ENCODE data around the gene XKR8.
A peak's percentile ranks its signal among the peaks of the same experiment; 100 is the strongest.

XKR8 gene

GRCh38 chr1:27967106-27967883, 7.5 kb downstream of the XKR8 start:
- Histone ChIP-seq H2BK5ac (ENCODE audit: low read depth, low read length, poor library complexity) (no peak overlapping the region), H3K79me1 (ENCODE audit: low read length) (no peaks in the 10 kb centered on the region), H4K91ac (ENCODE audit: low read depth, low read length) (peak overlapping the region; percentile 8), H4K8ac (ENCODE audit: low read depth, low read length) (no peak overlapping the region), H2BK12ac (ENCODE audit: low read length) (no peak overlapping the region), H3K4me1 (ENCODE audit: control insufficient read depth in 1 of 2, insufficient read depth in 2 of 2, low read length in 2 of 2) (peaks cover 3 to 11% of the 10 kb centered on the region in 2 experiments), H3K27me3 (ENCODE audit: insufficient read depth, low read length) (no peaks in the 10 kb centered on the region), H3K36me3 (ENCODE audit: control insufficient read depth in 1 of 2, insufficient read depth in 2 of 2, low read length in 2 of 2) (peaks cover 12 to 28% of the 10 kb centered on the region in 2 experiments), H4K12ac (ENCODE audit: low read depth, low read length) (no peak overlapping the region), H3K9me3 (ENCODE audit: insufficient read depth, low read depth, low read length) (peaks cover 3% of the 10 kb centered on the region), H3K18ac (ENCODE audit: low read length) (no peak overlapping the region), H3K4me2 (ENCODE audit: low read length) (no peak overlapping the region), H3K79me2 (ENCODE audit: control insufficient read depth, insufficient read depth, low read length, poor library complexity) (no peaks in the 10 kb centered on the region), H3K27ac (ENCODE audit: low read depth, low read length) (no peak overlapping the region), H2BK120ac (ENCODE audit: insufficient read depth, low read length, poor library complexity) (no peak overlapping the region), H3K23ac (ENCODE audit: low read length) (no peak overlapping the region), H3K14ac (ENCODE audit: low read length) (no peak overlapping the region), H2AFZ (ENCODE audit: insufficient read depth, low read length, poor library complexity) (no peak overlapping the region), H3K4me3 (ENCODE audit: low read depth, low read length) (no peak overlapping the region), H3K4ac (ENCODE audit: low read depth, low read length) (no peak overlapping the region), H3K9ac (ENCODE audit: low read length) (no peak overlapping the region), H2AK5ac (ENCODE audit: low read length) (no peak overlapping the region)
- no CpG with 5 or more reads among the region's 12 CpGs for WGBS (ENCODE audit: extremely low coverage, insufficient coverage, insufficient read length)
- no peak for DNase-seq

GRCh38 chr1:27967884-27968466, 8.2 kb downstream of the XKR8 start:
- Histone ChIP-seq H3K4me1 (ENCODE audit: control insufficient read depth in 1 of 2, insufficient read depth in 2 of 2, low read length in 2 of 2) (peaks cover 3 to 11% of the 10 kb centered on the region in 2 experiments), H3K4me2 (ENCODE audit: low read length) (no peak overlapping the region)

DNA sequence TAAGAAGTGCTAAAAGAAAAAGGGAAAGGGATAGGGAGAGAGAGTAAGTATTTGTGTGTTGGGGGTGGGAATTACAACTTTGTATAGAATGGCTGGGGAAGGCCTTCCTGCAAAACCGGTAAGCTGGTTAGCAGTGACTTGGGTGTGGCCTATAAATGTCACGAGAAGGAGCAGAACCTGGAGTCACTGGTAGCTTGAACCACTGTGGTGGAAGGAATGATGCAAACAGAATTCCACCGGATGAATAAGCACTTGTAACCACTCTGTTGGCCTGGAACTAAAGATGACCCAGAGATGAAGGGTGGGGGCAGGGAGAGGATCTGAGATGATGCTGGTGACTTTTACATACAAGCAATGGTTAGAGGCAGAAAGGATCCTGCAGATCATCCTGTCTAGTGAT, 8.9 kb downstream of the XKR8 start:
- WGBS (ENCODE audit: extremely low coverage, insufficient coverage, insufficient read length), result no CpG with 5 or more reads among the region's 3 CpGs
- Histone ChIP-seq H3K18ac (ENCODE audit: low read length) (no peak overlapping the region), H2AFZ (ENCODE audit: insufficient read depth, low read length, poor library complexity) (no peak overlapping the region), H3K36me3 (ENCODE audit: control insufficient read depth in 1 of 2, insufficient read depth in 2 of 2, low read length in 2 of 2) (peaks cover 16 to 31% of the 10 kb centered on the region in 2 experiments), H3K4me1 (ENCODE audit: control insufficient read depth in 1 of 2, insufficient read depth in 2 of 2, low read length in 2 of 2) (peaks cover 3 to 11% of the 10 kb centered on the region in 2 experiments), H3K9ac (ENCODE audit: low read length) (no peak overlapping the region), H3K79me2 (ENCODE audit: control insufficient read depth, insufficient read depth, low read length, poor library complexity) (no peaks in the 10 kb centered on the region), H3K4me2 (ENCODE audit: low read length) (no peak overlapping the region), H3K79me1 (ENCODE audit: low read length) (no peaks in the 10 kb centered on the region), H3K14ac (ENCODE audit: low read length) (no peak overlapping the region), H2AK5ac (ENCODE audit: low read length) (no peak overlapping the region), H4K12ac (ENCODE audit: low read depth, low read length) (no peak overlapping the region), H2BK5ac (ENCODE audit: low read depth, low read length, poor library complexity) (no peak overlapping the region), H3K9me3 (ENCODE audit: insufficient read depth, low read depth, low read length) (peaks cover 3% of the 10 kb centered on the region), H4K8ac (ENCODE audit: low read depth, low read length) (no peak overlapping the region), H3K23ac (ENCODE audit: low read length) (no peak overlapping the region), H4K91ac (ENCODE audit: low read depth, low read length) (no peak overlapping the region), H2BK120ac (ENCODE audit: insufficient read depth, low read length, poor library complexity) (no peak overlapping the region), H3K27ac (ENCODE audit: low read depth, low read length) (peak overlapping the region; percentile 36), H3K4ac (ENCODE audit: low read depth, low read length) (no peak overlapping the region), H2BK12ac (ENCODE audit: low read length) (no peak overlapping the region), H3K27me3 (ENCODE audit: insufficient read depth, low read length) (no peaks in the 10 kb centered on the region), H3K4me3 (ENCODE audit: low read depth, low read length) (no peak overlapping the region)
- peak; percentile 78 to 87 for DNase-seq

More at GRCh38 chr1:27967884-27968466, 8.2 kb downstream of the XKR8 start:
- H3K9ac ChIP-seq (ENCODE audit: low read length), result no peak overlapping the region
- no peaks in the 10 kb centered on the region for H3K27me3 ChIP-seq (ENCODE audit: insufficient read depth, low read length)
- H2BK120ac ChIP-seq (ENCODE audit: insufficient read depth, low read length, poor library complexity), result peak overlapping the region; percentile 2
- no peak for DNase-seq
- H3K79me2 ChIP-seq (ENCODE audit: control insufficient read depth, insufficient read depth, low read length, poor library complexity), result no peaks in the 10 kb centered on the region
- H3K23ac ChIP-seq (ENCODE audit: low read length), result no peak overlapping the region
- no peak overlapping the region for H4K8ac ChIP-seq (ENCODE audit: low read depth, low read length)
- H3K36me3 ChIP-seq (ENCODE audit: control insufficient read depth in 1 of 2, insufficient read depth in 2 of 2, low read length in 2 of 2), result peaks cover 14 to 34% of the 10 kb centered on the region in 2 experiments
- H3K79me1 ChIP-seq (ENCODE audit: low read length), result no peaks in the 10 kb centered on the region
- WGBS (ENCODE audit: extremely low coverage, insufficient coverage, insufficient read length), result no CpG with 5 or more reads among the region's 4 CpGs
- H3K27ac ChIP-seq (ENCODE audit: low read depth, low read length), result peak overlapping the region; percentile 36
- H2AK5ac ChIP-seq (ENCODE audit: low read length), result no peak overlapping the region
- no peak overlapping the region for H2BK5ac ChIP-seq (ENCODE audit: low read depth, low read length, poor library complexity)
- no peak overlapping the region for H2AFZ ChIP-seq (ENCODE audit: insufficient read depth, low read length, poor library complexity)
- no peak overlapping the region for H2BK12ac ChIP-seq (ENCODE audit: low read length)
- peaks cover 3% of the 10 kb centered on the region for H3K9me3 ChIP-seq (ENCODE audit: insufficient read depth, low read depth, low read length)
- H3K14ac ChIP-seq (ENCODE audit: low read length), result no peak overlapping the region
- peak overlapping the region; percentile 8 for H4K91ac ChIP-seq (ENCODE audit: low read depth, low read length)
- H3K4me3 ChIP-seq (ENCODE audit: low read depth, low read length), result no peak overlapping the region
- no peak overlapping the region for H3K18ac ChIP-seq (ENCODE audit: low read length)
- H3K4ac ChIP-seq (ENCODE audit: low read depth, low read length), result no peak overlapping the region
- H4K12ac ChIP-seq (ENCODE audit: low read depth, low read length), result no peak overlapping the region

DNA sequence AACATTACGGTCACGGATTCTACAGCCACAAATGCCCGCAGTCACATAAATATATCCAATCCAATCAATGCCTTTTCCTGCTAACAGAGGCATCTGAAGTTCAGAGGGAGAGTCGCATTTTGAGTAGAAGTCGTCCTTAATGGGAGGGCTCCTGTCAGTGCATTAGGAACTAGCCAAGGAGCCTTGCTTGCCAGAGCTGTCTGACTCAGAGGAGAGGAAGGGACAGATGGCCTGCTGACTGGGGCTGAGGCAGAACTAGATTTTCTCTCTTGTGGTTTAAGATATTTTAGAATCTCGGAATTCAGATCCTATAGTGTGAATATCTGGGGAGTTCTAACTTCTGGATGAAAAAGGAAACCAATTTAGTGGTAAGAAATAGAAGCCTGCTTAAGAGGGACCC, 10.6 kb downstream of the XKR8 start:
- Histone ChIP-seq H3K18ac (ENCODE audit: low read length) (no peak overlapping the region), H4K12ac (ENCODE audit: low read depth, low read length) (no peak overlapping the region), H3K9ac (ENCODE audit: low read length) (no peak overlapping the region), H4K8ac (ENCODE audit: low read depth, low read length) (no peak overlapping the region), H3K4ac (ENCODE audit: low read depth, low read length) (no peak overlapping the region), H2BK120ac (ENCODE audit: insufficient read depth, low read length, poor library complexity) (no peak overlapping the region), H3K14ac (ENCODE audit: low read length) (no peak overlapping the region), H2AFZ (ENCODE audit: insufficient read depth, low read length, poor library complexity) (no peak overlapping the region), H3K79me1 (ENCODE audit: low read length) (no peaks in the 10 kb centered on the region), H3K4me2 (ENCODE audit: low read length) (no peak overlapping the region), H3K27ac (ENCODE audit: low read depth, low read length) (no peak overlapping the region), H3K27me3 (ENCODE audit: insufficient read depth, low read length) (no peaks in the 10 kb centered on the region), H3K36me3 (ENCODE audit: control insufficient read depth in 1 of 2, insufficient read depth in 2 of 2, low read length in 2 of 2) (peaks cover 16 to 22% of the 10 kb centered on the region in 2 experiments), H2BK12ac (ENCODE audit: low read length) (no peak overlapping the region), H3K23ac (ENCODE audit: low read length) (no peak overlapping the region), H2BK5ac (ENCODE audit: low read depth, low read length, poor library complexity) (no peak overlapping the region), H3K79me2 (ENCODE audit: control insufficient read depth, insufficient read depth, low read length, poor library complexity) (no peaks in the 10 kb centered on the region), H3K4me3 (ENCODE audit: low read depth, low read length) (no peak overlapping the region), H4K91ac (ENCODE audit: low read depth, low read length) (no peak overlapping the region), H3K4me1 (ENCODE audit: control insufficient read depth in 1 of 2, insufficient read depth in 2 of 2, low read length in 2 of 2) (peaks cover 3 to 11% of the 10 kb centered on the region in 2 experiments), H2AK5ac (ENCODE audit: low read length) (no peak overlapping the region), H3K9me3 (ENCODE audit: insufficient read depth, low read depth, low read length) (peaks cover 3% of the 10 kb centered on the region)
- DNase-seq, result no peak
- WGBS (ENCODE audit: extremely low coverage, insufficient coverage, insufficient read length), result no CpG with 5 or more reads among the region's 6 CpGs

Data from trophoblast cell (in vitro differentiated cells and primary cell).